ENCODE data around the gene MUC5AC. TPM values are rescaled to one million over a fixed set of nuclear protein-coding genes. Genes with fewer than 3 reads are reported as not detected.

The MUC5AC gene
- total RNA-seq, 1 experiment from 2014 or later = not detected

DNA sequence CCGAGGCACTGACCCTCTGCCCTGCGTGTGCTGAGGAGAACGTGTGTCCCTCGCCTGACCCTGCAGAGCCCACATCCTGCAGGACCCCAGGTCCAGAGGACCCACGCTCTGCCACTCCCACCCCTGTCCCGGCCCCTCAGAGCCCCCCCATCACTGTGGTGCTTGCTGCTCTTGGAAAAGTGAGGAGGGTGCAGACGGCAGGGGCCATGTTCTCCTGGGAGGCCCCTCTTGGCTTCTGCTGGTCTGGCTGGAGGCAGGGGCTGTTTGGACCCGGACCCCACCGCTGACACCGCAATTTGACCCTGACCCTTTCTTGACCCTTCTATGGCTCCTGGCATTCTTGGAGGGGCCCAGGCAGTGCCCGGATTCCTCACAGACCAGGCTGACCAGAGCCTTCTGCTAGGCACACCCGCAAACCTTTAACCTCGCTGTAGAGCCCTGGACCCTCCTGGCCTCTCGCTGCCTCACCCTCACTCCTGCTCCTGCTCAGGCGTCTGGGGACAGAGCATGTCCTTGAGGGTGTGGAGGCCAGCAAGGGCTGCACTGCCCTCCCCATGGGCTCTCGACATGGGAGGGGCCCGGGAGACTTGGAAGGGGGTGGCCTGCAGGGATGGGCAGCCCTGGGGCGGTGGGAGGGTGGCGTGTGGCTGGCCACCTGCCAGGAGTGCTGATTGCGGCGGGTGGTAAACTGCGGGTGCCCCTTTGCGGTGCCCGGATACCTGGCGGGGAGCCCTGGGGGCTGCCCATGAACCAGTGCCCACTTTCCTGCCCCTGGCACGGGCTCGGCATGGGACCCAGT, 37.0 kb upstream of the MUC5AC start:
- DNase-seq (ENCODE audit: low spot score) = no peak
- intact Hi-C loops (cut with micrococcal nuclease; ENCODE audit: unreplicated experiment) = no loop called here
- ChIA-PET CTCF (no interaction called here), POLR2A (ENCODE audit: low non-redundant PET) (no interaction called here)
- BruUV-seq (replicated peaks) = no TSS peak
- no peak overlapping the region for H3K27ac ChIP-seq (ENCODE audit: low read depth, low read length, poor library complexity, severe bottlenecking)
- H3K9me3 ChIP-seq (ENCODE audit: low read depth, low read length, poor library complexity, severe bottlenecking) = no peaks in the 10 kb centered on the region
- H3K27me3 ChIP-seq (replicated peaks; ENCODE audit: insufficient read depth, low read depth, low read length, poor library complexity) = peaks cover 14% of the 10 kb centered on the region
- TF ChIP-seq CTCF (conservative IDR thresholded peaks at IDR 0.05; ENCODE audit: low read depth, low read length) = no peak
- H3K4me1 ChIP-seq (ENCODE audit: insufficient read depth, low read length, poor library complexity, severe bottlenecking) = no peaks in the 10 kb centered on the region
- no peak overlapping the region for H3K4me3 ChIP-seq (ENCODE audit: low read depth, low read length, poor library complexity, severe bottlenecking)
- H3K36me3 ChIP-seq (ENCODE audit: insufficient read depth, low read length, poor library complexity, severe bottlenecking) = no peaks in the 10 kb centered on the region

GRCh38 chr11:1121331-1121812, 36.4 kb upstream of the MUC5AC start:
- Histone ChIP-seq H3K4me1 (ENCODE audit: insufficient read depth, low read length, poor library complexity, severe bottlenecking) (no peaks in the 10 kb centered on the region), H3K9me3 (ENCODE audit: low read depth, low read length, poor library complexity, severe bottlenecking) (no peaks in the 10 kb centered on the region), H3K27ac (ENCODE audit: low read depth, low read length, poor library complexity, severe bottlenecking) (no peak overlapping the region), H3K36me3 (ENCODE audit: insufficient read depth, low read length, poor library complexity, severe bottlenecking) (no peaks in the 10 kb centered on the region), H3K4me3 (ENCODE audit: low read depth, low read length, poor library complexity, severe bottlenecking) (no peak overlapping the region), H3K27me3 (replicated peaks; ENCODE audit: insufficient read depth, low read depth, low read length, poor library complexity) (peaks cover 14% of the 10 kb centered on the region)
- ChIA-PET CTCF (no interaction called here), POLR2A (ENCODE audit: low non-redundant PET) (no interaction called here)
- no peak for TF ChIP-seq CTCF (conservative IDR thresholded peaks at IDR 0.05; ENCODE audit: low read depth, low read length)
- no peak for DNase-seq (ENCODE audit: low spot score)
- intact Hi-C loops (cut with micrococcal nuclease; ENCODE audit: unreplicated experiment) = no loop called here
- no TSS peak for BruUV-seq (replicated peaks)

- CTCF ChIA-PET = no interaction called here
- Histone ChIP-seq H3K36me3 (ENCODE audit: insufficient read depth, low read length, poor library complexity, severe bottlenecking) (no peaks in the 10 kb centered on the region), H3K4me1 (ENCODE audit: insufficient read depth, low read length, poor library complexity, severe bottlenecking) (no peaks in the 10 kb centered on the region), H3K4me3 (ENCODE audit: low read depth, low read length, poor library complexity, severe bottlenecking) (no peak overlapping the region), H3K9me3 (ENCODE audit: low read depth, low read length, poor library complexity, severe bottlenecking) (no peaks in the 10 kb centered on the region), H3K27me3 (replicated peaks; ENCODE audit: insufficient read depth, low read depth, low read length, poor library complexity) (peaks cover 14% of the 10 kb centered on the region), H3K27ac (ENCODE audit: low read depth, low read length, poor library complexity, severe bottlenecking) (no peak overlapping the region)
- BruUV-seq (replicated peaks) = no TSS peak
- POLR2A ChIA-PET (ENCODE audit: low non-redundant PET) = no interaction called here
- intact Hi-C loops (cut with micrococcal nuclease; ENCODE audit: unreplicated experiment) = no loop called here
- DNase-seq (ENCODE audit: low spot score) = no peak
- TF ChIP-seq EZH2 (IDR thresholded peaks at IDR 0.05; ENCODE audit: borderline replicate concordance, low read depth, low read length, poor library complexity, severe bottlenecking) (no peak), CTCF (conservative IDR thresholded peaks at IDR 0.05; ENCODE audit: low read depth, low read length) (no peak)
These were observed 35.7 kb upstream of the MUC5AC start for GRCh38 chr11:1121813-1122663.
